NCI-H524 (cell line): ENCODE results near the gene PCYT2.

ENCODE experiments used
- DNase-seq, 2 experiments: peaks; one replicate each; lab custom pipeline; 2025; lab: John Stamatoyannopoulos, UW

The PCYT2 gene

GRCh38 chr17:81869221-81870130, 41.7 kb downstream of the PCYT2 start:
- peak in 1 of 2 experiments; percentile 66 for DNase-seq

DNA sequence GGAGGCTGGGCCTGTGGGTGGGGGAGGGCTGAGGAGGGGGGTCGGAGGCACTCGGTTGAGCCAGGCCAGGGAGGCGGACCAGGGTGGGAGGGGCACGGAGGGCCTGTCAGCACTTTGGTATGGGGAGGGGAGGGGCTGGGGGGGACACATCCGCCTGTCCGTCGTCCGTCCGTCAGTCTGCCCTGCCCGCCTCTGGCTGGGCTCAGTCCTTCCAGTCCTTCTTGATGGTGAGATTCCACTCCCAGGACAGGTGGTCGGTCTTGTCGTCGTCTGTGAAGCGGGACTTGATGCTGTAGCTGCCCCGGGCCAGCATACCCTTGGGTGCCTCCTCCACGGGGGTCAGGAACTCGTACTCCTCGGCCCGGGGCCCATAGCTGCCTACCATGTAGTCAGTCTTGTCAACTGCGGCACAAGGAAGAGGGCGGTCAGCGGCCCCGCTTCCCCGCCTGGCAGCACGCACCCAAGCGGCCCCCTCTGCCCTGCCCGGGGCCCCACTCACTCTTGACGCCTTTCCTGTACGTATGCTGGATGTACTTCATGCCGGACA, 42.5 kb downstream of the PCYT2 start:
- DNase-seq = peak in 1 of 2 experiments; percentile 58

- DNase-seq = no peak
These were observed 43.1 kb downstream of the PCYT2 start for GRCh38 chr17:81867991-81868673.

GRCh38 chr17:81867170-81867990, 43.8 kb downstream of the PCYT2 start:
- peak; percentile 68 for DNase-seq

DNA sequence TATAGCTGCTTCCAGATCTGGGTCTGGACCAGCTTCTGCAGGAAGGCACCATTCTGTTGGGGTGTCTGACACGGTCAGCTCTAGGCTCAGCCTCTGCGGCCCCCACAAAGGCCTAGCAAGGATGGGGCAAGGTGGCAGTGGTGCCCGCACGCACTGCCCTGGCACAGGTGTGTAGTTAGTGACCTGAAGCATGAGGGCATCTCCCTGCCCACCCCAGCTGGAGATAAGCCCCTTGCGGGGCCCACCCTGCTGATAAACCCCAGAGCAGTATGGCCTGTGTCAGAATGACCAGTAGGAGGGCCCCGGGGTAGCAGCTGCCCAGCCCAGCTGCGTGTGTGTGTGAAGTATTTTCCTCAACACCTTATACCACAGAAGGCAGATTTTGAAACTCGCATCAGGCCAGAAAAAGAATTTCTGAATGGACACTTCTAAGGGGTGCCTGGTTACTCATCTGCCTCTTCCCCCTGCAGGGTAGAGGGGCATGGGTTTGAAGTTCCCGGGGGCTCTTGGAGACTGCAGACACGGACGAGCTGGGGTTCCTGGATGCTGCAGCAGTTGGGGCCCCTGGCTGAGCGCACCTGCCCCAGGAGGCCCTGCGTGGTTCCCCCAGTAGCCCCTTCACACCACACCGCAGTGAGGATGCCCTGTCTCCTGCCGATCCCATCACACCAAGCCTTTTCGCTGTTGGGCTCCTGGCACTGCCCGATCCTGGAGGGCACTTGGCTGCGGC, 44.6 kb downstream of the PCYT2 start:
- DNase-seq = peak in 1 of 2 experiments; percentile 54

DNA sequence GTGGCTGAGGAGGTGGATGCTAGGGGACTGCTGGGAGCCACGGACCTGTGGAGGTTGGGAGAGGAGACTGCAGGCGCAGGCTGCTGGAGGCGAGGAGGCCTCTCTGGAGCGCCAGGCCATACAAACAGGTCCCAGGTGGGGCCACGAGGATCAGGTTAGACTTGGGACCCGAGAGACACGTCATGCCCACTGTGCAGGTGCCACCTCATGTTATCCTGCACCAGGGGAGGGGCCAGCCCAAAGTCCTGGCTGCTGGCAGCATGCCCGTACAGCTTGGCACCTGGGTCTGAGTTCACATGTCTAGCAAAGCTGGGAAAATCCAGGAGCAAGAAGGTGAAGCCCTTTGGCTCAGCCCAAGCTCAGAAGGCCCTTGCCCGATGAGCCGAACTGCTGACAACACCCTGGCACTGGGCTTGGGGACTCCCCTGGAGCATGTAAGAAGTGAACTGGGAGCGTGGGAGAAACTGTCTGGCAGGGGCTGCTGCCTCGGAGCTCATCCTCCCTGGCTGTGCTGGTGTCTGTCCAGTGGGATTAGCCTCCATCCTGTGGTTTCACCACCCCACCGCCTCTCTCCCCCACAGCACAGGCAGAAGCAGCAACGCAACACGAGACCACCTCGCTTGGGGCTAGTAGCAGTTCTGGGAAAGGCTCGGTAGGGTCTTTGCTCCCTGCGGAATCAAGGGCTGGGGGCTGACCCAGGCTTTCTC, 45.3 kb downstream of the PCYT2 start:
- DNase-seq = no peak

GRCh38 chr17:81865358-81865732, 45.9 kb downstream of the PCYT2 start:
- no peak for DNase-seq

DNA sequence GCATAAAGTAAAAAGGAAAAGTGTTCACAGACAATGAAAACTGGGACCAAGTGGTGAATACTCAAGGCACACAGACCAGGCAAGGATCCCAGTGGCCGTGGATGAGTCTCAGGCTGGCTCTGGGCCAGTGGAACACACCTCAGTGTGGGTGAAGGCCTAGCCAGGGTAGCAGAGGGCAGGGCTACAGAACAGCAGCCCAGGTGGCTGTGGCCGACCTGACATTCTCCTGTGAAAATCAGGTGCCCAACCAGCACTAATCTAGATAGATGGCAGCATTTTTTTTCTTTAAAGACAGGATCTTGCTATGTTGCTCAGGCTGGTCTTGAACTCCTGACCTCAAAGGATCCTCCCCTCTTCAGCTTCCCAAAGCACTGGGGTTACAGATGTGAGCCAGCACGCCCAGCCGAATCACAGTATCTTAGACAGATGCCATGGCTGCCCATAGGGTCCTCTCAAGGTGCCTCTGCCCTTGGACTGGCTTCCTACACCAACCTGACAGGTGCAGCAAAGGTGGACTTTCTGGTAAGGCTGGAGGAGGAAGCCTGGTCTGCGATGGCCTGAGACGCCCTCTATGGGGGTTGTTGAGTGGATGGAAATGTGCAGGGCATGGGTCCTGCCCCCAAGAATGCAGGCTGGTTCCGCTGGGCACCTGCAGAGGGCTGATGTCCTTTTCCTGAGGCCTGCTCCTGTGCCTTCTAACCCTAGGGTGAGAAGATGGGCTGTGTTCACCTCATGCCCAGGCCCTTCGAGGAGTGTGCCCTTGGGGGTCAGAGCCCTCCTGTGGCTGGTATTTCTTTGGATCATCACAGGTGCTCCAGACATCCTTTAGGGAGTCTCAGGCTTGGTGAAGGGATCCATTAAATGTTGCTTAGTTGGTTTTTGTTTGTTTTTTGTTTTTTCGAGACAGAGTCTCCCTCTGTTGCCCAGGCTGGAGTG, 47.1 kb downstream of the PCYT2 start:
- DNase-seq = peak in 1 of 2 experiments; percentile 36

DNA sequence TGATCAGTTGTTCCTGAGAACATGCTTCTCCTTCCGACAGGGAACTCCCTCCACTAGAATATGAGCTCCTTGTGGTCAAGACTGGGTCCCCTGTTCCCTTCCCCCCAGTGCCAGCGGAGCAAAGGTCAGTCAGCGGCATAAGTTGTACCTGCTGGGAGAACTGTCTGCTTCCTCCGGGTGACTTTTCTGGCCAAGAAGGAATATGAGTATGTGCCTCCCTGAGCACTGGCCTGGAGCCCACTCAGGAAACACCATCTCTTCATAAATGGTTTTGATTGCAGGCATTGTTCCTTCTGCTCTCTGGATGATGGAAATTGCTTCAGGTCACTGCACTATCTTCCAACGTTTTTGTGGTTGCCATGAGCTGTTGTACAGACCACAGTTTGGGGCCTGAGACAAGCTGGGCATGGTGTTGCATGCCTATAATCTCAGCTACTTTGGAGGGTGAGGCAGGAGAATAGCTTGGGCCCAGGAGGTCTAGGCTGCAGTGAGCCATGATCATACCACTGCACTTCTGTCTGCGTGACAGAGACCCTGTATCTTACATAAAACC, 48.0 kb downstream of the PCYT2 start:
- no peak for DNase-seq

DNA sequence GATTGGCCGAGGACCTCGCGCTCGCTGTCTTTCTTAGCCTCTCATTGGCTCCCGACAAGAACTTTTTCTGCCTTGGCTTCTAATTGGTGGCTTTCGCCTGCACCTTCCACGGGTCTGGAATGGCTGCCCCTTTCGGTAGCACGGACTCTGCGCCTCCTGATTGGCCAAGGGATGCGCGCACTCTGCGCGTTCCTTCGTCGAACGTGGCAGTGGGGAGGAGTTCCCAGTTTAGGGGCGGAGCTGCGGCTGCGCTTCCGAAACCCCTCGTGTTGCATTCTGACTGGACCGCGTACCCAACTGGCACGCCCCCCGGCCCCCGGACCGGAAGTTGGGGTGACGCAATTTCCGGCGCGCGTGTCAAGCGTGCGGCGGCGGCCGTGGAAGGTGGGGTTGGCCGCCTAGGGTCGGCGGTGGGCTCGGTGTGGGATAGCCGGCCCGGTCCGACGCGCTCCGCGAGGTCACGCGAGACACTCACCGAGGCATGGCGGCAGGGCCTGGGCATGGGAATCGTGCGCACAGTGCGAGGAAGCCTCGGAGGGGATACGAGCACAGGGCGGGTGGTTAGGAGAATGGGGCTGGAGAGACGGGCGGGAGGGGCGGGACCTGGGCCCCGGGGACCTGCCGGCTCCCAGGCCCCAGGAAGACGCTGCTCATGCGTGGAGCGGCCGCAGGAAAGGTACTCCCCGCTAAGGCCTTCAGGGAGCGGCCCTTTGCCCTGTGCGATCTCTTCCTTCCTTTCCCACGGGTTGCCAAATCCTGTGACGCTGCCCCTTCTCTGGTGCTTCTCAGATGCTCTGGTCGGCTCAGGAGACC, 50.2 kb downstream of the PCYT2 start:
- DNase-seq = peak; percentile 100

- no peak for DNase-seq
These were observed 51.1 kb downstream of the PCYT2 start, which contains the start of gene P4HB for GRCh38 chr17:81859906-81860755. TSS of gene P4HB (minus strand) at chr17:81860535. CDS start at chr17:81860471, 64 bp downstream.

- no peak for DNase-seq
These were observed 52.0 kb downstream of the PCYT2 start for GRCh38 chr17:81858967-81859905.

DNA sequence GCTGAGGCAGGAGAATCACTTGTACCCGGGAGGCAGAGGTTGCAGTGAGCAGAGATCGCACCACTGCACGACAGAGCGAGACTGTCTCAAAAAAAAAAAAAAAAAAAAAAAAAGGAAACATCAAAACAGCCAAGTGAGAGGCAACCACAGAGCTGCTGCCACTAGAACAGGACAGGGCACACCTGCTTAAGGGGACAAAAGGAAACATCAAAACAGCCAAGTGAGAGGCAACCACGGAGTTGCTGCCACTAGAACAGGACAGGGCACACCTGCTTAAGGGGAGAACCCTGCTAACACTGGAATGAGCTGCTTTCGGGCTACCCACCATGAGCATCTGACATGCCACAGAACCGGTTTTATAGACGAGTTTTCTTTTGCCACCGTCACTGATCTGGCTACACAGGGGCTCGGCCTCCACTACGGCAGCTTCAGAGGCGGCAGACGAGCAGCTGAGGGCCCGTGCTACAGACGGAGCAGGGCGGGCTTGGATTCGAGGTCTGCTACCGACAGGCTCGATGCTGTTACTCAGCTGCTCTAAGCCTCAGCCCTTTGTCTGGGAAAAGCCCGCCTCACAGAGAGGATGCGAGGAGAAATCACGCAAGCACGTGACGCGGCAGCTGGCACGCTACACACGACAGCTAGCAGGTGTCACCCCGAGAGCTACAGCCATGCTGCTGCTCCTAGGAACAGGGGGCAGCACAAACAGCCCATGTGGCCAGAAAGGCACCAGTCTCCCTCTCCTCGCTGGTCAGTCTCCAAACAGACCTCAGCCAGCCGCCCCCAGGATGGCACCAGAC, 52.8 kb downstream of the PCYT2 start:
- DNase-seq = no peak

- DNase-seq = peak in 1 of 2 experiments; percentile 32
These were observed 56.0 kb downstream of the PCYT2 start for GRCh38 chr17:81854974-81855774.
